ENCODE data around the gene RASGRP2.

The RASGRP2 gene

DNA sequence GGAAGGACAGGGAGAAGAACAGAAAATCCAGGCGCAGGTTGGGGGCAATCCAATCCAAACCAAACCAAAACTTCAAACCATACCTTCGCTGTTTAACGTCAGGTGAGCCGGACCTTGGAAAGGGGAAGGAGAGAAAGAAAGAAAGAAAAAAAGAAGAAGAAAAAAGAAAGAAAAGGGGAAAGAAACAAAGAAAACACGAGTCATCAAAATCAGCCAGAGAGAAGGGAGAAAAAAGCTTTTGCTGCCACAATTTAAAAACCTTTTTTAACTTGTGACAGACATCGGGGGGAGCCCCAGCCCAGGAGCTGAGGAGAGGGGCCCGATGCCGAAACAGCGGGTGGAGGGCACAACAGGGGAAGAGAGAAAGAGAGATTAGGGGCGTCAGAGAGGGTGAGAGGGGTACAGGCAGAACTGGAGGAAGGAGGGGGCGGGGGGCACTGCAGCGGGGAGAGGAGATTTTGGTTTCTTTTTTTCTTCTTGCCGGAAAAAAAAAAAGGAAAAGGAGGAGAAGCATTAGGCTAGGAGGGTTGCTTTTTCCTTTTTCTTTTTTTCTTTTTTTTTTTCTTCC, 51.1 kb downstream of the RASGRP2 start:
- DNase-seq, result no peak

- no peak for DNase-seq
Measured at GRCh38 chr11:64691543-64691942, 52.4 kb downstream of the RASGRP2 start.

- DNase-seq, result no peak
Measured at GRCh38 chr11:64690235-64690634, 53.7 kb downstream of the RASGRP2 start.

DNA sequence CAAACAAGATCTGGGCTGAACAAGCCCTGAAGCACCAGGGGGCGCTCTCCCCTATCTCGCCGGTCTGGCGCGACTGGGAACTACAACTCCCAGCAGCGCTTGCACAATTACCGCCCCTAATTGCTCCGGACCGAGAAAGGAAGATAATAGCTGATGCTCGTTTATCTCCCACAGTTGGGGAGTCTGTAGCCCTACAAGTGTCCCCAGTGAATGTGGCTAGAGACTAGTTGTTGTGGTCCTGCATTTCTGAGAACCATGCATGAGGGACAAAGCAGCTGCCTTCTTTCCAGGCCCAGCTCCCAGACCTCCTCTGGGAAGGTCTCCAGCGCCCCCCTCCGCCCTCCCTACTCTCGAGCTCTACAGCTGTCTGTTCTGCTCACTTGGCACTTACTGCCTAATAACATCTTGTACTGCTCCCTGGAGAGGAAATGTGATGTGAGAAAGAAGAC, 55.4 kb downstream of the RASGRP2 start:
- DNase-seq, result peak; percentile 95

DNA sequence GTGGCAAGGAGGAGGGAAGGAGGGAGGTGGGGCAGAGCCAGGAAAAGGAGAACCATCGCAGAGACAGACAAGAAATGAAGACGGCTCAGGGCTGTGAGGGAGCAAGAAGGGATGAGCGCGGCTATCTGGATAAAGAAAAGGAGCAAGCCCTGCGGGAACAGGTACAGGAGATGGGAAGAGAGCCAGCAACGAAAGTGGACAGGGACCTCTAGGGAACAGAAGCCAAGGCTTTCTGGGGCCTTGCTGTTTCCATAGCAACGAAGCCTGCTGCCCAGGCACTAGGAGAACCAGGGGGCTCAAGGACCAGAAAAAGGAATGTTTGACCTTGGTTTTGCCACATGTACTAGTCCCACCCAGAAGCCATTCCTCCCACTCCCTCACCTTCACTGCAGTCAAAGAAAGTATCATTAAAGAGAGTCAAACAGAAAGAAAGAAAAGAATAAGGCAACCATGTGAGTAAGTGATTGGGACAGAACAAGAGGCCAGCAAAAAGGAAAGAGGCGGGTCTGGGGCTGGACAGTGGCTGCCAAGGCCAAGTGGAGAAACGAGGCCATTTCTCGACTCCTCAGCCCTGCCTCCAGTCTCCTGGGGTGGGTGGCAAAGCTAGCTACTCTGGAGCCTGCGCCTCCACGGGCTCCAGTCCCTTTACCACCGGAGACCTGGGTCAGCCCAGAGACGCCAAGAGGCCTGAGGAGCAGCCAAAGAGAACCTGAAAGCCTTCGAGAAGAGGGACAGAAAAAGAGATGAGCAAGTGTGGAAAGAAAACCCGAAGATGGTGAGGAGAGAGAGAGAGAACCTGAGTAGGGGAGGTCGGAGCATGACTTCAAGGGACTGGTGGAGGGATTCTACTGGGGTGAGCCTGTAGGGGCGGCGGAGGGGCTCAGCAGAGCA, 56.1 kb downstream of the RASGRP2 start:
- no peak for DNase-seq

GRCh38 chr11:64687204-64687603, 56.7 kb downstream of the RASGRP2 start:
- no peak for DNase-seq

- no peak for DNase-seq
Measured at GRCh38 chr11:64686466-64687170, 57.3 kb downstream of the RASGRP2 start.

DNA sequence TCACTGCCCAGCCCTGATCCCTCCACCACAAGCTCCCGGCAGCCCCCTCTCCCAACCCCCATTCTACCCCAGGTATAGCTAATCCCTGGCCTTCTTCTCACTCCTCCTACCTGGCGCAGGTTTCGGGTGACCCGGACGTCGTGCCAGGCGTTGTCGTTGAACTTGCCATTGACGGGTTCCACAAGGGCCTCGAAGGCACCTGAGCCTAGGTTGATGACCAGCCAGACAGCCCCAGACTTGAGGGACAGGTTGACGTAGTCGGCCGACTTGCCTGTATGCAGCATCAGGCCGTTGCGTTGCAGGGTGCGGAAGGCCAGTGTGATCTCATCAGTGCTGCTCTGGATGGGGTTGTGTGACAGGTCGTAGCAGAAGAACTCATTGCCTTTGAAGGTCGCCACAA, 58.4 kb downstream of the RASGRP2 start:
- no peak for DNase-seq

GRCh38 chr11:64684357-64684756, 59.6 kb downstream of the RASGRP2 start:
- DNase-seq, result no peak

GRCh38 chr11:64681171-64681570, 62.8 kb downstream of the RASGRP2 start:
- no peak for DNase-seq

GRCh38 chr11:64679846-64680245, 64.1 kb downstream of the RASGRP2 start:
- DNase-seq, result no peak

- no peak for DNase-seq
Measured at GRCh38 chr11:64677441-64678023, 66.4 kb downstream of the RASGRP2 start.
